KMS-11 (cell line): ENCODE results near the gene TRIAP1.

Experiments used
- H2AFZ ChIP-seq: fragments of 200-600 bp; sonication (generic); 2 replicates; pipeline ENCODE4 v1.6.1; 2016; ENCODE audit warnings: antibody characterized with exemption, mixed run types, low read depth
- H3K27ac ChIP-seq: fragments of 200-600 bp; sonication (generic); 2 replicates; pipeline ENCODE4 v1.6.1; 2016; ENCODE audit warnings: mild to moderate bottlenecking, mixed run types
- H3K27me3 ChIP-seq: fragments of 200-600 bp; sonication (generic); 2 replicates; pipeline ENCODE4 v1.6.1; 2017; ENCODE audit warnings: mild to moderate bottlenecking, low read depth, mixed run types, moderate library complexity; ENCODE audit not compliant: insufficient read depth
- H3K36me3 ChIP-seq: fragments of 200-600 bp; sonication (generic); 2 replicates; pipeline ENCODE4 v1.6.1; 2017; ENCODE audit warnings: mild to moderate bottlenecking, mixed run types; ENCODE audit not compliant: insufficient read depth
- H3K4me1 ChIP-seq: fragments of 200-600 bp; sonication (generic); 2 replicates; pipeline ENCODE4 v1.6.1; 2016; ENCODE audit warnings: mild to moderate bottlenecking, low read depth, mixed run types; ENCODE audit not compliant: poor library complexity, severe bottlenecking
- H3K4me2 ChIP-seq: fragments of 200-600 bp; sonication (generic); 2 replicates; pipeline ENCODE4 v1.7.0; 2016; ENCODE audit warnings: mild to moderate bottlenecking, mixed run types
- H3K4me3 ChIP-seq: fragments of 200-600 bp; sonication (generic); IDR thresholded peaks from 2 replicates; pipeline ENCODE4 v1.6.1; 2017; ENCODE audit warnings: low read depth, low read length, mixed read lengths; ENCODE audit not compliant: insufficient read depth
- H3K79me2 ChIP-seq: fragments of 200-600 bp; sonication (generic); 2 replicates; pipeline ENCODE4 v1.6.1; 2016; ENCODE audit warnings: low read depth, mixed run types; ENCODE audit not compliant: insufficient read depth
- H3K9ac ChIP-seq: fragments of 200-600 bp; sonication (generic); 2 replicates; pipeline ENCODE4 v1.6.1; 2016; ENCODE audit warnings: mild to moderate bottlenecking, mixed run types
- H4K20me1 ChIP-seq: fragments of 200-600 bp; sonication (generic); 2 replicates; pipeline ENCODE4 v1.6.1; 2016; ENCODE audit warnings: mild to moderate bottlenecking, mixed run types; ENCODE audit not compliant: insufficient read depth
- TF ChIP-seq, protein P1 (sequence below): fragments of 200-600 bp; sonication (generic); conservative IDR thresholded peaks from 2 replicates; pipeline ENCODE4 v1.6.1; 2017; ENCODE audit warnings: low read depth, mild to moderate bottlenecking, antibody characterized with exemption, low read length, moderate library complexity, mixed read lengths

Gene TRIAP1

DNA sequence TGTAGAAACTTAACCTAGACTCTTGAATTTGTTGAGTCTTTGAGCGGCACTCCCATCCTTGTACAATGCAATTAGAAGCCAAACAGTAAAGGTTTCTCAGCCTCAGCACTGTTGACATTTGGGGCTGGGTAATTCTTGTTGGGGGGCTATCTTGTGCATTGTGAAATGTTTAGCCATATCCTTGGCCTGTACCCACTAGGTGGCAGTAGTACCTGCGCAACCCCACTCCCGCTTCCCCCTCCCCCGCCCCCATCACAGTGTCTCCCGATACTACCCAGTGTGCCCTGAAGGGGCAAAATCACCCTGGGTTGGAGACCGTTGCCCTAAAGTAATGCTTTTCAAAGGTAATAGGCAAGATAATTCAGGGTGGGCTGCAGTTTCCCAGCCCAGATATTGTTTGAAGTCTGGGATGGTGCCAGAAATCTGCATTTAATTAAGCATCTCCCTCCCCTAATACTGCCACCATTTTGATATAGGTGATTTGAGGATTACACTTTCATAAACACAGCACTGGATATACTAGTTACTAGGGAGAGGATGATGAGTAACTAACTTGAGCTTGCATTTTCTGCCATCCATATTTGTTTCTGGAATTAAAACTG lies 6.4 kb downstream of the TRIAP1 start:
- Histone ChIP-seq H3K36me3 (no peaks in the 10 kb centered on the region), H3K4me3 (no peak overlapping the region), H4K20me1 (no peaks in the 10 kb centered on the region)

DNA sequence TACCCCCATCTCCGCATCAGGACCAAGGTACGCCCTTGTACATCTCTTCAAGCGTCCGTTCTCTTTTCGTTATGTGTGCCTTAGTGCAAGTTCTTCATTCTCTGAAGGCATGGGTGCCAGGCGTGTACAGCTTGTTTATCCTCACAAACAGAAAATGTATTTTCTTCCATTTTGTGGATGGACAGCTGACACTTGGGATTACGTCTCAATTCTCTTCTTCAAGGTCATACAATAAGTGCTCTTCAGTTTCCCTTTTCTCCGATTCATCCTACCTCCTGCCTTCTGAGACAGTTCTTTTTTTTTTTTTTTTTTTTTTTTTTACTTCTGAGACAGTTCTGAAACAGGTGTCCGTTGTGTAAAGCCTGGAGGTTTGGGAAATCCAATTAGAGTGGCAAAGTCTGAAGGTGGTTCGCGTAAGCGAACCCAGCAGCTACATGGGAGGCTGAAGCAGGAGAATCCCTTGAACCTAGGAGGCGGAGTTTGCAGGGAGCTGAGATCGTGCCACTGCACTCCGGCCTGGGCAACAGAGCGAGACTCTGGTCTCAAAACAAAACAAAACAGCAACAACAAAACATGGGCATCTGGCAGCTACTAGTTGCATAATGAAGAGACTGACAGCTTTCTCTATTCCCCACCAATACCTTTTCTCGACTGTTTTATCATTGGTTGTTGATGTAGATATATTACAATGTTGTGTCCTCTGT lies 7.5 kb downstream of the TRIAP1 start:
- TF ChIP-seq, protein P1, sequence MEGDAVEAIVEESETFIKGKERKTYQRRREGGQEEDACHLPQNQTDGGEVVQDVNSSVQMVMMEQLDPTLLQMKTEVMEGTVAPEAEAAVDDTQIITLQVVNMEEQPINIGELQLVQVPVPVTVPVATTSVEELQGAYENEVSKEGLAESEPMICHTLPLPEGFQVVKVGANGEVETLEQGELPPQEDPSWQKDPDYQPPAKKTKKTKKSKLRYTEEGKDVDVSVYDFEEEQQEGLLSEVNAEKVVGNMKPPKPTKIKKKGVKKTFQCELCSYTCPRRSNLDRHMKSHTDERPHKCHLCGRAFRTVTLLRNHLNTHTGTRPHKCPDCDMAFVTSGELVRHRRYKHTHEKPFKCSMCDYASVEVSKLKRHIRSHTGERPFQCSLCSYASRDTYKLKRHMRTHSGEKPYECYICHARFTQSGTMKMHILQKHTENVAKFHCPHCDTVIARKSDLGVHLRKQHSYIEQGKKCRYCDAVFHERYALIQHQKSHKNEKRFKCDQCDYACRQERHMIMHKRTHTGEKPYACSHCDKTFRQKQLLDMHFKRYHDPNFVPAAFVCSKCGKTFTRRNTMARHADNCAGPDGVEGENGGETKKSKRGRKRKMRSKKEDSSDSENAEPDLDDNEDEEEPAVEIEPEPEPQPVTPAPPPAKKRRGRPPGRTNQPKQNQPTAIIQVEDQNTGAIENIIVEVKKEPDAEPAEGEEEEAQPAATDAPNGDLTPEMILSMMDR = no peak
- Histone ChIP-seq H3K27me3 (no peaks in the 10 kb centered on the region), H3K27ac (peak overlapping the region; percentile 43; the same call in 1 of the 2 replicates), H3K4me1 (peaks cover 12% of the 10 kb centered on the region), H4K20me1 (no peaks in the 10 kb centered on the region), H3K36me3 (no peaks in the 10 kb centered on the region), H3K4me3 (no peak overlapping the region), H3K9ac (peak overlapping the region; percentile 46; the same call in 1 of the 2 replicates), H3K79me2 (peaks cover 10% of the 10 kb centered on the region), H3K4me2 (peak overlapping the region; percentile 51; the same call in 1 of the 2 replicates), H2AFZ (no peak overlapping the region; the same call in 1 of the 2 replicates)

More for the DNA sequence above, 6.4 kb downstream of the TRIAP1 start:
- H3K27me3 ChIP-seq = no peaks in the 10 kb centered on the region
- TF ChIP-seq, protein P1 = no peak; the same call in 1 of the 2 replicates
- H3K4me1 ChIP-seq = peaks cover 17% of the 10 kb centered on the region
- H3K9ac ChIP-seq = no peak overlapping the region
- H3K4me2 ChIP-seq = no peak overlapping the region
- H3K27ac ChIP-seq = no peak overlapping the region
- H3K79me2 ChIP-seq = peaks cover 16% of the 10 kb centered on the region
- no peak overlapping the region for H2AFZ ChIP-seq

DNA sequence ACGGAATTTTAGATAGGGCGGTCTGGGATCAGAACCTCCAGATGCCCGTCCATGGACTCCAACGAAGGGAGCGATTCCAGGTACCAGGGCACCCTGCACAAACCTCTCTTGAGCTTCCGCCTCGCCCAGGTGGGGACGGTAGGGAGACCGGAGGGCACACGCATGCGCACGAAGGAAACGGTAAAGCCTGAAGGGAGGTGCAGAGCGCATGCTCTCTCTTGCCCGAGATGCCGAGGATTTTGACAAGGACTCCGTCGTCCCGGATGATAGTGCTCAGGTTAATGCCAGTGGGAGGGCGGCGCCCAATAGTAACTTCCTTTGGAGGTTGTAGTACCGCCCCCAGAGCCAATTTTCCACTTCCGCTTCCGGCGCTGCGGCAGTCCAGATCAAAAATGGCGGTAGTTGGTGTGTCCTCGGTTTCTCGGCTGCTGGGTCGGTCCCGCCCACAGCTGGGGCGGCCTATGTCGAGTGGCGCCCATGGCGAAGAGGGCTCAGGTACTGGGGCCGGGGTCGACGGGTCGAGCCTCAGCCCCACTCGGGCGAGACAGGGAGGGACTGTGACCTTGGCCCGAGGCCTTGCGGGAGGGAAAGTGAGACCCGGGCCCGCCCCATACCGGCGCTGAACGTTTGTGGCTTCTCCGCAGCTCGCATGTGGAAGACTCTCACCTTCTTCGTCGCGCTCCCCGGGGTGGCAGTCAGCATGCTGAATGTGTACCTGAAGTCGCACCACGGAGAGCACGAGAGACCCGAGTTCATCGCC lies 8.3 kb downstream of the TRIAP1 start, which contains the start of gene COX6A1:
COX6A1 (plus strand) TSS at position 379 of the 760 bp plus-strand sequence; CDS start at position 393, 14 bp downstream.
- H2AFZ ChIP-seq = peak within 1 kb of the TSS; percentile 62; the same call in 1 of the 2 replicates
- peaks cover 12% of the 10 kb centered on the region for H3K4me1 ChIP-seq
- no peaks in the 10 kb centered on the region for H3K27me3 ChIP-seq
- peak within 1 kb of the TSS; percentile 46; the same call in 1 of the 2 replicates for H3K9ac ChIP-seq
- H4K20me1 ChIP-seq = no peaks in the 10 kb centered on the region
- peak within 1 kb of the TSS; percentile 43; the same call in 1 of the 2 replicates for H3K27ac ChIP-seq
- no peak within 1 kb of the TSS for H3K4me3 ChIP-seq
- TF ChIP-seq, protein P1 = no peak
- H3K36me3 ChIP-seq = no peaks in the 10 kb centered on the region
- H3K79me2 ChIP-seq = peaks cover 10% of the 10 kb centered on the region
- H3K4me2 ChIP-seq = peak within 1 kb of the TSS; percentile 55

DNA sequence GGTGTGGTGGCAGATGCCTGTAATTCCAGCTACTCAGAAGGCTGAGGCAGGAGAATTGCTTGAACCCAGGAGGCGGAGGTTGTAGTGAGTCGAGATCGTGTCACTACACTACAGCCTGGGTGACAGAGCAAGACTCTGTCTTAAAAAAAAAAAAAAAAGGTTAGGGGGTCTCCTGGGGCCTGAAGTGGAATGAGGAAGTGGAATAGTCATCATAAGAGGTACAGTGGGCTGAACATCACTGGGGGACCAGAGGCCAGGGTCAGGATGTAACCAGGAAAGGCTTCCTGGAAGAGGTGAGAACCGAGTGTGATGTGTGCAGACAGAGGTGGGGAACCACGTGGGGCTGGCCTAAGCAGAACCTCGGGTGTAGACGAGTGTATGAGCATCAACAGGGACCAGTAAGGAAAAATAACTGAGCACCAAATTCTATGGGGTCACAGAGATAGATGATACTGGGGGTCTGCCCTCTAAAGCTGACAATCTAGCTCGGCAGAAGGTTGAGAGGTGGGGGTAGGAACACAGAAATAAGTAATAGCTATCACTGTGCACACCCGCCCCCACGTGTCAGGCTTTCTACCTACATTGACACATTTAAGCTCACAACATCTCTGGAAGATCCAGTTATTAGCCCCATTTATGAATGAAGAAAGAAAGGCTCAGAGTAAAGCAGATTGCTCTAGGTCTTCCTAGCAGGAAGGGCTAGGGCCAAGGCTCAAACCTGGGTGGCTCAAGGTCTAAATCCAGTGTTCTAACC lies 13.2 kb downstream of the TRIAP1 start:
- Histone ChIP-seq H3K79me2 (no peaks in the 10 kb centered on the region), H3K27me3 (no peaks in the 10 kb centered on the region), H3K4me3 (no peak overlapping the region), H3K4me2 (no peak overlapping the region), H3K36me3 (no peaks in the 10 kb centered on the region), H4K20me1 (no peaks in the 10 kb centered on the region), H3K27ac (no peak overlapping the region), H3K4me1 (no peaks in the 10 kb centered on the region), H2AFZ (no peak overlapping the region), H3K9ac (no peak overlapping the region)
- TF ChIP-seq, protein P1 = no peak
